Spinal cord (tissue), 10 donors: ENCODE data around the gene LAG3. TPM values are rescaled to one million over a fixed set of nuclear protein-coding genes. Genes with fewer than 3 reads are reported as not detected.

Experiments used
- DNase-seq, 6 donors: peaks; one replicate each; pipeline versions ENCODE4 v3.0.0 to v3.0.0-alpha.2; 2013 to 2015; ENCODE audit warnings: low spot score in 6 of 6, low read depth in 4 of 6
- H3K27ac ChIP-seq: one replicate; pipeline ENCODE4 v1.5.1; 2013; ENCODE audit warnings: low read depth, low read length, control low read depth
- H3K27me3 ChIP-seq: one replicate; pipeline ENCODE4 v1.6.1; 2013; ENCODE audit warnings: low read length; ENCODE audit not compliant: control insufficient read depth, insufficient read depth
- H3K36me3 ChIP-seq: one replicate; pipeline ENCODE4 v1.6.1; 2013; ENCODE audit warnings: low read length; ENCODE audit not compliant: control insufficient read depth, insufficient read depth
- H3K4me1 ChIP-seq: one replicate; pipeline ENCODE4 v1.6.1; 2013; ENCODE audit warnings: low read length; ENCODE audit not compliant: control insufficient read depth, insufficient read depth
- H3K4me3 ChIP-seq: one replicate; pipeline ENCODE4 v1.5.1; 2013; ENCODE audit warnings: low read depth, low read length, control low read depth
- H3K9me3 ChIP-seq: one replicate; pipeline ENCODE4 v1.6.1; 2013; ENCODE audit warnings: low read length; ENCODE audit not compliant: control insufficient read depth, insufficient read depth
- WGBS: methylation state at CpG from one replicate; pipeline ENCODE4 v1.1.5; 2013; ENCODE audit warnings: missing lambda C conversion rate; ENCODE audit not compliant: insufficient coverage; 5-methylcytosine and 5-hydroxymethylcytosine counted together
- polyA plus RNA-seq, 2 donors: library from polyadenylated mRNA; unstranded; fragments of 120-200 nt; gene quantifications; one replicate each; pipeline ENCODE4 v1.2.1, GENCODE V29; 2013; ENCODE audit not compliant: insufficient read length in 2 of 2
- total RNA-seq, 2 donors: library from RNA; depleted of rRNA in 1 of 2; stranded (reverse); fragments of 120-200 nt in 1 of 2; fragments of >200 nt in 1 of 2; gene quantifications; one replicate each; pipeline versions ENCODE4 v1.2.3 to v1.2.4, GENCODE V29; 2013 to 2014
- donor health status: healthy.

LAG3 gene
- total and polyA plus RNA-seq, 4 donors = 0.33 to 1.6 (median 0.93) TPM; not detected in 1

GRCh38 chr12:6777386-6777785 lies 5.1 kb downstream of the LAG3 start:
- Histone ChIP-seq H3K36me3 (peaks cover 28% of the 10 kb centered on the region), H3K4me3 (no peak overlapping the region), H3K9me3 (no peaks in the 10 kb centered on the region), H3K27me3 (no peaks in the 10 kb centered on the region), H3K4me1 (peaks cover 37% of the 10 kb centered on the region), H3K27ac (no peak overlapping the region)
- 94% methylated on average over 5 of the region's 5 CpGs for WGBS
- DNase-seq = no peak

- Histone ChIP-seq H3K4me1 (peaks cover 33% of the 10 kb centered on the region), H3K4me3 (peak overlapping the region; percentile 46), H3K27ac (peak overlapping the region; percentile 70), H3K9me3 (no peaks in the 10 kb centered on the region), H3K36me3 (peaks cover 20% of the 10 kb centered on the region), H3K27me3 (no peaks in the 10 kb centered on the region)
- 17% methylated on average over 14 of the region's 14 CpGs for WGBS
- peak in 2 of 6 donors; percentile 51 to 54 for DNase-seq
Observed at GRCh38 chr12:6778217-6778573, 5.9 kb downstream of the LAG3 start.

GRCh38 chr12:6778574-6779550 lies 6.5 kb downstream of the LAG3 start:
- peak in 5 of 6 donors; percentile 82 to 98 (median 90) for DNase-seq
- Histone ChIP-seq H3K27ac (peak overlapping the region; percentile 70), H3K9me3 (no peaks in the 10 kb centered on the region), H3K36me3 (peaks cover 19% of the 10 kb centered on the region), H3K4me3 (peak overlapping the region; percentile 46), H3K4me1 (peaks cover 31% of the 10 kb centered on the region), H3K27me3 (no peaks in the 10 kb centered on the region)
- 1% methylated on average over 33 of the region's 35 CpGs for WGBS

GRCh38 chr12:6779708-6780432 lies 7.5 kb downstream of the LAG3 start:
- Histone ChIP-seq H3K36me3 (peaks cover 10% of the 10 kb centered on the region), H3K27me3 (no peaks in the 10 kb centered on the region), H3K27ac (no peak overlapping the region), H3K9me3 (no peaks in the 10 kb centered on the region), H3K4me3 (no peak overlapping the region), H3K4me1 (peaks cover 26% of the 10 kb centered on the region)
- no peak for DNase-seq
- WGBS = 50% methylated on average over 2 of the region's 6 CpGs

GRCh38 chr12:6780573-6780972 lies 8.3 kb downstream of the LAG3 start:
- H3K36me3 ChIP-seq = peaks cover 3% of the 10 kb centered on the region
- H3K27ac ChIP-seq = no peak overlapping the region
- no peak overlapping the region for H3K4me3 ChIP-seq
- H3K9me3 ChIP-seq = no peaks in the 10 kb centered on the region
- no peak for DNase-seq
- H3K27me3 ChIP-seq = no peaks in the 10 kb centered on the region
- no CpG with 5 or more reads among the region's 6 CpGs for WGBS
- H3K4me1 ChIP-seq = peaks cover 26% of the 10 kb centered on the region

- H3K4me1 ChIP-seq = peaks cover 26% of the 10 kb centered on the region
- no peaks in the 10 kb centered on the region for H3K9me3 ChIP-seq
- H3K27ac ChIP-seq = no peak overlapping the region
- peaks cover 2% of the 10 kb centered on the region for H3K36me3 ChIP-seq
- 72% methylated on average over 2 of the region's 6 CpGs for WGBS
- no peaks in the 10 kb centered on the region for H3K27me3 ChIP-seq
- DNase-seq = no peak
- H3K4me3 ChIP-seq = no peak overlapping the region
Observed at GRCh38 chr12:6782119-6782518, 9.8 kb downstream of the LAG3 start.

- Histone ChIP-seq H3K27ac (no peak overlapping the region), H3K36me3 (no peaks in the 10 kb centered on the region), H3K4me3 (no peak overlapping the region), H3K9me3 (no peaks in the 10 kb centered on the region), H3K27me3 (no peaks in the 10 kb centered on the region), H3K4me1 (peaks cover 18% of the 10 kb centered on the region)
- 50% methylated on average over 6 of the region's 10 CpGs for WGBS
- DNase-seq = no peak
Observed at GRCh38 chr12:6782850-6783566, 10.7 kb downstream of the LAG3 start.

- no peaks in the 10 kb centered on the region for H3K36me3 ChIP-seq
- H3K27me3 ChIP-seq = no peaks in the 10 kb centered on the region
- H3K9me3 ChIP-seq = no peaks in the 10 kb centered on the region
- WGBS = 76% methylated on average over 7 of the region's 9 CpGs
- peaks cover 10% of the 10 kb centered on the region for H3K4me1 ChIP-seq
- H3K4me3 ChIP-seq = no peak overlapping the region
- no peak for DNase-seq
- no peak overlapping the region for H3K27ac ChIP-seq
Observed at GRCh38 chr12:6783828-6784227, 11.5 kb downstream of the LAG3 start.

GRCh38 chr12:6784296-6784695 lies 12.0 kb downstream of the LAG3 start:
- DNase-seq = no peak
- Histone ChIP-seq H3K27ac (no peak overlapping the region), H3K4me3 (no peak overlapping the region), H3K9me3 (no peaks in the 10 kb centered on the region), H3K4me1 (peaks cover 5% of the 10 kb centered on the region), H3K36me3 (no peaks in the 10 kb centered on the region), H3K27me3 (no peaks in the 10 kb centered on the region)
- WGBS = 85% methylated on average over 5 of the region's 5 CpGs
